ENCODE results near the gene PPTC7.

- TF ChIP-seq CTCF (IDR thresholded peaks at IDR 0.05; ENCODE audit: low read depth, low read length) (no peak), EZH2phosphoT487 (IDR thresholded peaks at IDR 0.05; ENCODE audit: low read depth) (no peak)
These were observed 49.5 kb downstream of the PPTC7 start for GRCh38 chr12:110533607-110534006.
